ENCODE measurements around the gene ZC3H12D.
"Not testable (repeated sequence)": the region's sequence is repeated elsewhere in the genome, so short reads cannot be mapped to it uniquely, and the experiment has no call there.

Gene ZC3H12D

GRCh38 chr6:149500096-149500495 is 15.3 kb upstream of the ZC3H12D start:
- ATAC-seq: no peak
- TF ChIP-seq CSRNP3 (CRISPR knock-in tag; IDR thresholded peaks at IDR 0.05): no peak
- TF ChIP-seq TOX (CRISPR knock-in tag; IDR thresholded peaks at IDR 0.05; ENCODE audit: borderline replicate concordance): no peak
- TF ChIP-seq GLIS3 (CRISPR knock-in tag; IDR thresholded peaks at IDR 0.05): no peak
- no peak for TF ChIP-seq TCF4 (CRISPR knock-in tag; IDR thresholded peaks at IDR 0.05; ENCODE audit: borderline replicate concordance)

- peak; percentile 57 for ATAC-seq
- TF ChIP-seq CSDC2 (CRISPR knock-in tag; IDR thresholded peaks at IDR 0.05) (no peak), BACH2 (CRISPR knock-in tag; IDR thresholded peaks at IDR 0.05; ENCODE audit: borderline replicate concordance) (no peak), RARB (CRISPR knock-in tag; IDR thresholded peaks at IDR 0.05) (no peak), TCF4 (CRISPR knock-in tag; IDR thresholded peaks at IDR 0.05; ENCODE audit: borderline replicate concordance) (no peak), GLIS3 (CRISPR knock-in tag; IDR thresholded peaks at IDR 0.05) (no peak), SNAI2 (CRISPR knock-in tag; IDR thresholded peaks at IDR 0.05) (no peak), CREB5 (CRISPR knock-in tag; IDR thresholded peaks at IDR 0.05; ENCODE audit: low read depth) (no peak), ZFP3 (CRISPR knock-in tag; IDR thresholded peaks at IDR 0.05) (no peak), CSRNP3 (CRISPR knock-in tag; IDR thresholded peaks at IDR 0.05) (no peak), ISL1 (CRISPR knock-in tag; IDR thresholded peaks at IDR 0.05) (no peak), ZFP30 (CRISPR knock-in tag; IDR thresholded peaks at IDR 0.05) (no peak), ARNTL (CRISPR knock-in tag; IDR thresholded peaks at IDR 0.05; ENCODE audit: borderline replicate concordance, low read depth) (no peak), TOX (CRISPR knock-in tag; IDR thresholded peaks at IDR 0.05; ENCODE audit: borderline replicate concordance) (no peak), ZC3H10 (CRISPR knock-in tag; IDR thresholded peaks at IDR 0.05) (no peak), ZNF70 (CRISPR knock-in tag; IDR thresholded peaks at IDR 0.05) (no peak), ZNF8 (CRISPR knock-in tag; IDR thresholded peaks at IDR 0.05) (no peak)
Observed at GRCh38 chr6:149499066-149499465, 14.3 kb upstream of the ZC3H12D start.

GRCh38 chr6:149497365-149497764 is 12.6 kb upstream of the ZC3H12D start:
- TF ChIP-seq CREB5 (CRISPR knock-in tag; IDR thresholded peaks at IDR 0.05; ENCODE audit: low read depth) (no peak), ZNF565 (CRISPR knock-in tag; conservative IDR thresholded peaks at IDR 0.05; ENCODE audit: low read depth) (no peak), ZFP30 (CRISPR knock-in tag; IDR thresholded peaks at IDR 0.05) (no peak), TCF4 (CRISPR knock-in tag; IDR thresholded peaks at IDR 0.05; ENCODE audit: borderline replicate concordance) (no peak), CSDC2 (CRISPR knock-in tag; IDR thresholded peaks at IDR 0.05) (no peak), ZC3H10 (CRISPR knock-in tag; IDR thresholded peaks at IDR 0.05) (no peak), ZFP3 (CRISPR knock-in tag; IDR thresholded peaks at IDR 0.05) (no peak)
- ATAC-seq: no peak

GRCh38 chr6:149496597-149496996 is 11.8 kb upstream of the ZC3H12D start:
- peak; percentile 57; the same call in 2 of the 3 replicates for ATAC-seq

GRCh38 chr6:149495349-149496016 is 10.7 kb upstream of the ZC3H12D start:
- ATAC-seq: not testable (repeated sequence)

GRCh38 chr6:149494810-149495209 is 10.0 kb upstream of the ZC3H12D start:
- ATAC-seq: peak; percentile 22; the same call in 1 of the 3 replicates

All from SK-N-SH treated with all-trans-retinoic acid at 6 μM for 48 hours (cell line).